Stimulated activated naive CD8-positive, alpha-beta T cell treated with anti-CD3 and anti-CD28 coated beads, Interleukin-15, Interleukin-2, amounts not matched to agents 100 U/mL and 50 U/mL, for 24 hours (primary cell): ENCODE measurements around the gene ATP8B2.
"Not testable (repeated sequence)": the region's sequence is repeated elsewhere in the genome, so short reads cannot be mapped to it uniquely, and the experiment has no call there.

ENCODE experiments used
- ATAC-seq: fragments of 150-1000 bp; cut with Tn5 transposase; one replicate; pipeline ENCODE4 v1.10.0; 2021
- DNase-seq: peaks from one replicate; pipeline ENCODE4 v3.0.0; 2021

Gene ATP8B2

GRCh38 chr1:154325583-154326545 lies 539 bp downstream of the ATP8B2 start:
- ATAC-seq (peak; percentile 4), DNase-seq (peak; percentile 69)

GRCh38 chr1:154326546-154327465 lies 1.5 kb downstream of the ATP8B2 start:
- DNase-seq (peak; percentile 45), ATAC-seq (no peak)

GRCh38 chr1:154327466-154328317 lies 2.4 kb downstream of the ATP8B2 start:
- no peak for ATAC-seq
- no peak for DNase-seq

GRCh38 chr1:154328318-154329151 lies 3.2 kb downstream of the ATP8B2 start:
- DNase-seq, result peak; percentile 89
- peak; percentile 55 for ATAC-seq

GRCh38 chr1:154329152-154329521 lies 3.8 kb downstream of the ATP8B2 start:
- no peak for DNase-seq

GRCh38 chr1:154329551-154330131 lies 4.3 kb downstream of the ATP8B2 start:
- DNase-seq (no peak), ATAC-seq (no peak)

More at GRCh38 chr1:154329152-154329521, 3.8 kb downstream of the ATP8B2 start:
- ATAC-seq, result no peak

GRCh38 chr1:154330669-154331068 lies 5.3 kb downstream of the ATP8B2 start:
- ATAC-seq, result no peak
- DNase-seq, result no peak

GRCh38 chr1:154334079-154335024 lies 9.0 kb downstream of the ATP8B2 start:
- no peak for DNase-seq
- no peak for ATAC-seq

GRCh38 chr1:154335025-154335714 lies 9.8 kb downstream of the ATP8B2 start:
- DNase-seq (peak; percentile 94), ATAC-seq (peak; percentile 97)

- ATAC-seq (no peak), DNase-seq (no peak)
Observed at GRCh38 chr1:154337253-154337894, 12.0 kb downstream of the ATP8B2 start.

GRCh38 chr1:154338875-154339274 lies 13.6 kb downstream of the ATP8B2 start:
- no peak for DNase-seq
- ATAC-seq, result no peak

GRCh38 chr1:154341366-154341765 lies 16.0 kb downstream of the ATP8B2 start:
- ATAC-seq, DNase-seq: not testable (repeated sequence)

GRCh38 chr1:154342132-154342531 lies 16.8 kb downstream of the ATP8B2 start:
- DNase-seq, result no peak
- no peak for ATAC-seq

- ATAC-seq (peak; percentile 75), DNase-seq (peak; percentile 76)
Observed at GRCh38 chr1:154342836-154343472, 17.6 kb downstream of the ATP8B2 start.

GRCh38 chr1:154344977-154345837 lies 19.9 kb downstream of the ATP8B2 start:
- DNase-seq, result peak; percentile 80
- no peak for ATAC-seq

- DNase-seq (no peak), ATAC-seq (no peak)
Observed at GRCh38 chr1:154346276-154346917, 21.1 kb downstream of the ATP8B2 start.
